Activated CD8-positive, alpha-beta memory T cell treated with anti-CD3 and anti-CD28 coated beads for 36 hours (primary cell): ENCODE measurements around the gene ARID3B. TPM values are rescaled to one million over a fixed set of nuclear protein-coding genes. Genes with fewer than 3 reads are reported as not detected.

ENCODE experiments used
- CTCF ChIA-PET: fragments of 350-600 bp; sonication (Branson Sonifier 250); formaldehyde crosslinking; loops from one replicate; lab custom pipeline; 2021; ENCODE audit warnings: antibody characterized with exemption; lab: Charles Lee
- POLR2A ChIA-PET: fragments of 350-600 bp; sonication (Branson Sonifier 250); formaldehyde crosslinking; loops from one replicate; lab custom pipeline; 2021; ENCODE audit warnings: antibody characterized with exemption; lab: Charles Lee
- total RNA-seq, 2 experiments: library from RNA; stranded (reverse); gene quantifications; one replicate each; pipeline ENCODE4 v1.2.3, GENCODE V29; 2021

The ARID3B gene
- total RNA-seq, 2 experiments from 2014 or later, result 34.2 to 34.3 TPM

- ChIA-PET POLR2A (no interaction called here), CTCF (no interaction called here)
Observed at GRCh38 chr15:74530771-74531143, 10.3 kb upstream of the ARID3B start.

- POLR2A ChIA-PET, result no interaction called here
- CTCF ChIA-PET, result interaction anchor here (1.8 kb wide), 1 partner anchor 9 kb away, joined by 4 read pairs; the partner anchor contains the start of gene ARID3B
Observed at GRCh38 chr15:74531144-74531811, 9.7 kb upstream of the ARID3B start.

GRCh38 chr15:74535388-74536084 is 5.5 kb upstream of the ARID3B start:
- POLR2A ChIA-PET, result no interaction called here
- CTCF ChIA-PET, result interaction anchor here (0.7 kb wide), 2 partner anchors 74 to 539 kb away, joined by 3 read pairs; no protein-coding TSS in a partner anchor

GRCh38 chr15:74537736-74538135 is 3.3 kb upstream of the ARID3B start:
- POLR2A ChIA-PET, result no interaction called here
- CTCF ChIA-PET, result interaction anchor here (0.6 kb wide), 1 partner anchor 9 kb away, joined by 3 read pairs; no protein-coding TSS in a partner anchor

- ChIA-PET CTCF (interaction anchor here (1.1 to 3.0 kb wide), 2 partner anchors 92 to 157 kb away, joined by 3 to 10 read pairs; no protein-coding TSS in a partner anchor), POLR2A (interaction anchor here (2.7 kb wide), 1 partner anchor 78 kb away, joined by 21 read pairs; the partner anchor contains the start of gene UBL7)
Observed at GRCh38 chr15:74539521-74539920, 1.5 kb upstream of the ARID3B start.

- POLR2A ChIA-PET, result interaction anchor here (0.5 to 2.9 kb wide), 9 partner anchors 13 to 429 kb away, joined by 3 to 21 read pairs (median 4); partner anchors contain the start of genes CLK3 and UBL7
- CTCF ChIA-PET, result interaction anchor here (0.9 to 3.0 kb wide), 5 partner anchors 8 to 167 kb away, joined by 3 to 10 read pairs (median 3); no protein-coding TSS in a partner anchor
Observed at GRCh38 chr15:74540161-74540760, 759 bp upstream of the ARID3B start.

GRCh38 chr15:74541494-74542165 is 610 bp downstream of the ARID3B start:
- ChIA-PET POLR2A (interaction anchor here (0.5 to 2.9 kb wide), 9 partner anchors 11 to 905 kb away, joined by 3 to 21 read pairs (median 5); partner anchors contain the start of gene UBL7), CTCF (interaction anchor here (0.6 to 3.0 kb wide), 4 partner anchors 81 to 951 kb away, joined by 3 to 10 read pairs (median 3); partner anchors contain the start of gene UBL7)

- ChIA-PET CTCF (interaction anchor here (1.1 to 3.0 kb wide), 2 partner anchors 81 to 160 kb away, joined by 3 to 10 read pairs; partner anchors contain the start of gene UBL7), POLR2A (interaction anchor here (0.7 to 2.9 kb wide), 5 partner anchors 11 to 252 kb away, joined by 3 to 14 read pairs (median 5); no protein-coding TSS in a partner anchor)
Observed at GRCh38 chr15:74542166-74543042, 1.4 kb downstream of the ARID3B start.

- CTCF ChIA-PET, result no interaction called here
- POLR2A ChIA-PET, result interaction anchor here (2.9 kb wide), 1 partner anchor 10 kb away, joined by 14 read pairs; no protein-coding TSS in a partner anchor
Observed at GRCh38 chr15:74543043-74543422, 2.0 kb downstream of the ARID3B start.

- ChIA-PET CTCF (no interaction called here), POLR2A (no interaction called here)
Observed at GRCh38 chr15:74543583-74543982, 2.6 kb downstream of the ARID3B start.

- POLR2A ChIA-PET, result interaction anchor here (0.6 to 1.3 kb wide), 3 partner anchors 84 to 827 kb away, joined by 3 to 11 read pairs (median 4); partner anchors contain the start of gene UBL7
- CTCF ChIA-PET, result interaction anchor here (1.0 to 1.4 kb wide), 6 partner anchors 76 to 229 kb away, joined by 3 to 4 read pairs (median 3); partner anchors contain the start of gene UBL7
Observed at GRCh38 chr15:74545086-74545485, 4.1 kb downstream of the ARID3B start.

GRCh38 chr15:74545776-74546656 is 5.0 kb downstream of the ARID3B start:
- POLR2A ChIA-PET, result interaction anchor here (0.7 to 1.3 kb wide), 5 partner anchors 52 to 231 kb away, joined by 3 to 4 read pairs (median 3); partner anchors contain the start of gene UBL7
- CTCF ChIA-PET, result interaction anchor here (0.9 to 1.6 kb wide), 10 partner anchors 75 to 228 kb away, joined by 3 to 4 read pairs (median 3); partner anchors contain the start of gene UBL7

- CTCF ChIA-PET, result interaction anchor here (1.0 kb wide), 1 partner anchor 65 kb away, joined by 3 read pairs; no protein-coding TSS in a partner anchor
- POLR2A ChIA-PET, result no interaction called here
Observed at GRCh38 chr15:74547616-74548015, 6.6 kb downstream of the ARID3B start.

- ChIA-PET CTCF (interaction anchor here (1.0 kb wide), 1 partner anchor 64 kb away, joined by 3 read pairs; no protein-coding TSS in a partner anchor), POLR2A (no interaction called here)
Observed at GRCh38 chr15:74548241-74548640, 7.2 kb downstream of the ARID3B start.

GRCh38 chr15:74549816-74550215 is 8.8 kb downstream of the ARID3B start:
- CTCF ChIA-PET, result no interaction called here
- POLR2A ChIA-PET, result interaction anchor here (0.7 kb wide), 1 partner anchor 30 kb away, joined by 4 read pairs; no protein-coding TSS in a partner anchor

- POLR2A ChIA-PET, result no interaction called here
- CTCF ChIA-PET, result no interaction called here
Observed at GRCh38 chr15:74551714-74552113, 10.7 kb downstream of the ARID3B start.
